ENCODE data around the gene LOC101059915.

LOC101059915 gene

GRCh38 chrX:71667328-71668247 lies at the start of gene LOC101059915:
TSS of gene LOC101059915 (plus strand) at chrX:71667546.
- no peak for DNase-seq (ENCODE audit: low spot score)
- H3K27me3 Mint-ChIP-seq (ENCODE audit: low read depth): no peaks in the 10 kb centered on the region
- no peaks in the 10 kb centered on the region for H3K9me3 Mint-ChIP-seq (ENCODE audit: low read depth)
- no peak for TF ChIP-seq CTCF (IDR thresholded peaks at IDR 0.05)
- H3K4me3 Mint-ChIP-seq (ENCODE audit: unreplicated experiment): no peak within 1 kb of the TSS
- no peaks in the 10 kb centered on the region for H3K4me1 Mint-ChIP-seq (ENCODE audit: low read depth)
- no peaks in the 10 kb centered on the region for H3K36me3 Mint-ChIP-seq (ENCODE audit: low read depth)
- no peak within 1 kb of the TSS for H3K27ac Mint-ChIP-seq (ENCODE audit: unreplicated experiment)

- Mint-ChIP-seq H3K9me3 (ENCODE audit: low read depth) (no peaks in the 10 kb centered on the region), H3K4me1 (ENCODE audit: low read depth) (peaks cover 7% of the 10 kb centered on the region), H3K4me3 (ENCODE audit: unreplicated experiment) (no peak overlapping the region), H3K27me3 (ENCODE audit: low read depth) (no peaks in the 10 kb centered on the region), H3K27ac (ENCODE audit: unreplicated experiment) (no peak overlapping the region), H3K36me3 (ENCODE audit: low read depth) (peaks cover 13% of the 10 kb centered on the region)
- TF ChIP-seq CTCF (IDR thresholded peaks at IDR 0.05): no peak
- no peak for DNase-seq (ENCODE audit: low spot score)
These were observed 49.6 kb upstream of the LOC101059915 start for GRCh38 chrX:71617742-71618141.

GRCh38 chrX:71618303-71618721 lies 49.0 kb upstream of the LOC101059915 start, which contains the start of gene CXCR3:
TSS of gene CXCR3 (minus strand) at chrX:71618511. CDS start at chrX:71618449, 62 bp downstream.
- Mint-ChIP-seq H3K27ac (ENCODE audit: unreplicated experiment) (no peak within 1 kb of the TSS), H3K9me3 (ENCODE audit: low read depth) (no peaks in the 10 kb centered on the region), H3K4me1 (ENCODE audit: low read depth) (peaks cover 7% of the 10 kb centered on the region), H3K36me3 (ENCODE audit: low read depth) (peaks cover 11% of the 10 kb centered on the region), H3K4me3 (ENCODE audit: unreplicated experiment) (no peak within 1 kb of the TSS), H3K27me3 (ENCODE audit: low read depth) (no peaks in the 10 kb centered on the region)
- no peak for TF ChIP-seq CTCF (IDR thresholded peaks at IDR 0.05)
- no peak for DNase-seq (ENCODE audit: low spot score)

- H3K9me3 Mint-ChIP-seq (ENCODE audit: low read depth): no peaks in the 10 kb centered on the region
- H3K4me3 Mint-ChIP-seq (ENCODE audit: unreplicated experiment): no peak overlapping the region
- peaks cover 7% of the 10 kb centered on the region for H3K4me1 Mint-ChIP-seq (ENCODE audit: low read depth)
- H3K27me3 Mint-ChIP-seq (ENCODE audit: low read depth): no peaks in the 10 kb centered on the region
- TF ChIP-seq CTCF (IDR thresholded peaks at IDR 0.05): no peak
- H3K36me3 Mint-ChIP-seq (ENCODE audit: low read depth): peaks cover 7% of the 10 kb centered on the region
- no peak overlapping the region for H3K27ac Mint-ChIP-seq (ENCODE audit: unreplicated experiment)
- DNase-seq (ENCODE audit: low spot score): no peak
These were observed 48.6 kb upstream of the LOC101059915 start for GRCh38 chrX:71618787-71619186.

GRCh38 chrX:71619193-71619592 lies 48.2 kb upstream of the LOC101059915 start:
- no peak for DNase-seq (ENCODE audit: low spot score)
- Mint-ChIP-seq H3K36me3 (ENCODE audit: low read depth) (peaks cover 7% of the 10 kb centered on the region), H3K27ac (ENCODE audit: unreplicated experiment) (no peak overlapping the region), H3K9me3 (ENCODE audit: low read depth) (no peaks in the 10 kb centered on the region), H3K4me3 (ENCODE audit: unreplicated experiment) (no peak overlapping the region), H3K27me3 (ENCODE audit: low read depth) (no peaks in the 10 kb centered on the region), H3K4me1 (ENCODE audit: low read depth) (peaks cover 7% of the 10 kb centered on the region)
- TF ChIP-seq CTCF (IDR thresholded peaks at IDR 0.05): no peak
